BLaER1 treated with 17β-estradiol and CSF1 and Interleukin-3, amounts not matched to agents 10 nM and 100 nM (cell line): ENCODE results near the gene LIPN.
"Not testable (repeated sequence)": the region's sequence is repeated elsewhere in the genome, so short reads cannot be mapped to it uniquely, and the experiment has no call there.

Experiments used
- H3K27ac ChIP-seq, 11 experiments: shearing (Covaris generic); formaldehyde crosslinking; 2 replicates each; pipeline ENCODE4 v1.8.1; 2022
- H3K27me3 ChIP-seq, 11 experiments: shearing (Covaris generic); formaldehyde crosslinking; 2 replicates each; pipeline ENCODE4 v1.8.1; 2022
- H3K36me3 ChIP-seq, 11 experiments: shearing (Covaris generic); formaldehyde crosslinking; 2 replicates each; pipeline ENCODE4 v1.8.1; 2022
- H3K4me1 ChIP-seq, 10 experiments: shearing (Covaris generic); formaldehyde crosslinking; 2 replicates each; pipeline ENCODE4 v1.8.1; 2022
- H3K4me2 ChIP-seq, 11 experiments: shearing (Covaris generic); formaldehyde crosslinking; 2 replicates each; pipeline ENCODE4 v1.8.1; 2022
- H3K4me3 ChIP-seq, 10 experiments: shearing (Covaris generic); formaldehyde crosslinking; 2 replicates each; pipeline ENCODE4 v1.8.1; 2022
- H3K9ac ChIP-seq, 11 experiments: shearing (Covaris generic); formaldehyde crosslinking; 2 replicates each; pipeline ENCODE4 v1.8.1; 2022
- H3K9me3 ChIP-seq, 11 experiments: shearing (Covaris generic); formaldehyde crosslinking; replicated peaks in 1 of 11; 2 replicates each; pipeline ENCODE4 v1.8.1; 2022
- H4K20me1 ChIP-seq, 11 experiments: shearing (Covaris generic); formaldehyde crosslinking; 2 replicates each; pipeline ENCODE4 v1.8.1; 2022
- Cebpa-rat ChIP-seq, 11 experiments: shearing (Covaris generic); IDR thresholded peaks; 2 replicates each; pipeline ENCODE4 v1.8.1; 2022

The LIPN gene

GRCh38 chr10:88735661-88736060 lies 24.2 kb upstream of the LIPN start:
- TF ChIP-seq Cebpa-rat (IDR thresholded peaks at IDR 0.05): no peak

GRCh38 chr10:88741921-88742320 lies 17.9 kb upstream of the LIPN start:
- H3K27ac ChIP-seq, H3K4me2 ChIP-seq, H4K20me1 ChIP-seq, H3K9ac ChIP-seq, H3K4me3 ChIP-seq, H3K36me3 ChIP-seq, H3K27me3 ChIP-seq, H3K4me1 ChIP-seq: not testable (repeated sequence)
- H3K9me3 ChIP-seq: peaks cover 8 to 32% (median 15%) of the 10 kb centered on the region in 11 experiments; a peak in 20 of 22 replicates

More at GRCh38 chr10:88735661-88736060, 24.2 kb upstream of the LIPN start:
- Histone ChIP-seq H3K27ac (no peak overlapping the region), H4K20me1 (no peaks in the 10 kb centered on the region), H3K4me3 (no peak overlapping the region), H3K27me3 (no peaks in the 10 kb centered on the region), H3K4me1 (peaks cover 0 to 17% (median 9%) of the 10 kb centered on the region in 10 experiments; a peak in 12 of 20 replicates), H3K4me2 (no peak overlapping the region), H3K9me3 (no peaks in the 10 kb centered on the region), H3K36me3 (no peaks in the 10 kb centered on the region), H3K9ac (no peak overlapping the region)

GRCh38 chr10:88742448-88742847 lies 17.4 kb upstream of the LIPN start:
- H3K4me1 ChIP-seq: peaks cover 0 to 9% (median 2%) of the 10 kb centered on the region in 10 experiments; a peak in 8 of 20 replicates
- H3K9ac ChIP-seq: no peak overlapping the region
- H4K20me1 ChIP-seq: no peaks in the 10 kb centered on the region
- H3K27me3 ChIP-seq: no peaks in the 10 kb centered on the region
- no peak overlapping the region for H3K27ac ChIP-seq
- no peak overlapping the region for H3K4me3 ChIP-seq
- no peaks in the 10 kb centered on the region for H3K36me3 ChIP-seq
- H3K4me2 ChIP-seq: no peak overlapping the region
- no peak for TF ChIP-seq Cebpa-rat (IDR thresholded peaks at IDR 0.05)
- peaks cover 8 to 33% (median 15%) of the 10 kb centered on the region in 11 experiments; a peak in 20 of 22 replicates for H3K9me3 ChIP-seq

GRCh38 chr10:88744002-88744401 lies 15.8 kb upstream of the LIPN start:
- no peak overlapping the region for H3K27ac ChIP-seq

GRCh38 chr10:88745633-88746032 lies 14.2 kb upstream of the LIPN start:
- no peak overlapping the region for H3K4me2 ChIP-seq

More at GRCh38 chr10:88744002-88744401, 15.8 kb upstream of the LIPN start:
- Histone ChIP-seq H3K4me2 (no peak overlapping the region), H3K9me3 (peaks cover 8 to 44% (median 15%) of the 10 kb centered on the region in 11 experiments; a peak in 20 of 22 replicates), H3K27me3 (no peaks in the 10 kb centered on the region), H4K20me1 (no peaks in the 10 kb centered on the region), H3K4me3 (no peak overlapping the region), H3K4me1 (peaks cover 0 to 8% (median 2%) of the 10 kb centered on the region in 10 experiments; a peak in 8 of 20 replicates), H3K36me3 (no peaks in the 10 kb centered on the region), H3K9ac (no peak overlapping the region)
- TF ChIP-seq Cebpa-rat (IDR thresholded peaks at IDR 0.05): no peak

GRCh38 chr10:88754287-88754686 lies 5.5 kb upstream of the LIPN start:
- no peak overlapping the region for H3K4me3 ChIP-seq
- H3K9me3 ChIP-seq: peaks cover 0 to 4% (median 1%) of the 10 kb centered on the region in 11 experiments; a peak in 4 of 22 replicates
- H3K27ac ChIP-seq: no peak overlapping the region
- no peaks in the 10 kb centered on the region for H3K36me3 ChIP-seq
- no peak overlapping the region for H3K4me2 ChIP-seq
- H3K9ac ChIP-seq: no peak overlapping the region
- TF ChIP-seq Cebpa-rat (IDR thresholded peaks at IDR 0.05): no peak
- peaks cover 0 to 4% (median 0%) of the 10 kb centered on the region in 10 experiments; a peak in 6 of 20 replicates for H3K4me1 ChIP-seq
- H3K27me3 ChIP-seq: no peaks in the 10 kb centered on the region
- no peaks in the 10 kb centered on the region for H4K20me1 ChIP-seq

More at GRCh38 chr10:88745633-88746032, 14.2 kb upstream of the LIPN start:
- Histone ChIP-seq H3K4me3 (no peak overlapping the region), H3K9me3 (peaks cover 8 to 51% (median 20%) of the 10 kb centered on the region in 11 experiments; a peak in 20 of 22 replicates), H3K9ac (no peak overlapping the region), H3K27me3 (no peaks in the 10 kb centered on the region), H3K27ac (no peak overlapping the region), H4K20me1 (no peaks in the 10 kb centered on the region), H3K36me3 (no peaks in the 10 kb centered on the region), H3K4me1 (no peaks in the 10 kb centered on the region)
- TF ChIP-seq Cebpa-rat (IDR thresholded peaks at IDR 0.05): no peak

GRCh38 chr10:88755753-88756152 lies 4.1 kb upstream of the LIPN start:
- H3K36me3 ChIP-seq: no peaks in the 10 kb centered on the region
- no peak overlapping the region for H3K9ac ChIP-seq
- H4K20me1 ChIP-seq: no peaks in the 10 kb centered on the region
- TF ChIP-seq Cebpa-rat (IDR thresholded peaks at IDR 0.05): no peak
- H3K4me2 ChIP-seq: no peak overlapping the region
- H3K4me1 ChIP-seq: peaks cover 0 to 12% (median 0%) of the 10 kb centered on the region in 10 experiments; a peak in 7 of 20 replicates
- no peak overlapping the region for H3K27ac ChIP-seq
- H3K27me3 ChIP-seq: no peaks in the 10 kb centered on the region
- H3K9me3 ChIP-seq: no peaks in the 10 kb centered on the region
- no peak overlapping the region for H3K4me3 ChIP-seq

- TF ChIP-seq Cebpa-rat (IDR thresholded peaks at IDR 0.05): no peak
- no peaks in the 10 kb centered on the region for H3K36me3 ChIP-seq
- H3K4me1 ChIP-seq: peaks cover 0 to 12% (median 0%) of the 10 kb centered on the region in 10 experiments; a peak in 7 of 20 replicates
- H4K20me1 ChIP-seq: no peaks in the 10 kb centered on the region
- H3K9ac ChIP-seq: no peak overlapping the region
- no peak overlapping the region for H3K27ac ChIP-seq
- H3K9me3 ChIP-seq: no peaks in the 10 kb centered on the region
- H3K4me3 ChIP-seq: no peak overlapping the region
- no peak overlapping the region for H3K4me2 ChIP-seq
- no peaks in the 10 kb centered on the region for H3K27me3 ChIP-seq
Observed at GRCh38 chr10:88756660-88757059, 3.2 kb upstream of the LIPN start.

- Histone ChIP-seq H3K36me3 (no peaks in the 10 kb centered on the region), H3K4me1 (peaks cover 0 to 21% (median 4%) of the 10 kb centered on the region in 10 experiments; a peak in 9 of 20 replicates), H3K9ac (no peak overlapping the region), H3K4me3 (no peak overlapping the region), H3K27me3 (no peaks in the 10 kb centered on the region), H3K9me3 (no peaks in the 10 kb centered on the region), H3K27ac (no peak overlapping the region), H3K4me2 (no peak overlapping the region), H4K20me1 (no peaks in the 10 kb centered on the region)
- no peak for TF ChIP-seq Cebpa-rat (IDR thresholded peaks at IDR 0.05)
Observed at GRCh38 chr10:88762906-88763305, 3.1 kb downstream of the LIPN start.

- Histone ChIP-seq H4K20me1 (no peaks in the 10 kb centered on the region), H3K27ac (no peak overlapping the region), H3K36me3 (no peaks in the 10 kb centered on the region), H3K4me3 (no peak overlapping the region), H3K9me3 (no peaks in the 10 kb centered on the region), H3K9ac (no peak overlapping the region), H3K4me1 (peaks cover 0 to 21% (median 4%) of the 10 kb centered on the region in 10 experiments; a peak in 9 of 20 replicates), H3K27me3 (no peaks in the 10 kb centered on the region), H3K4me2 (no peak overlapping the region)
- no peak for TF ChIP-seq Cebpa-rat (IDR thresholded peaks at IDR 0.05)
Observed at GRCh38 chr10:88763441-88763840, 3.6 kb downstream of the LIPN start.
